Heart left ventricle (tissue), 16 donors: Measurements from ENCODE around the gene MPRIP. TPM values are rescaled to one million over a fixed set of nuclear protein-coding genes. Genes with fewer than 3 reads are reported as not detected.

Experiments
- ATAC-seq, 4 donors: fragments of 200-7000 bp; cut with Tn5 transposase; one replicate each; pipeline ENCODE4 v1.9.1; 2020 to 2022; ENCODE audit warnings: moderate library complexity in 4 of 4, mild to moderate bottlenecking in 3 of 4, moderate number of reproducible peaks in 1 of 4
- DNase-seq, 5 donors: peaks; one replicate each; pipeline ENCODE4 v3.0.0-alpha.2; 2020
- H3K27ac ChIP-seq, 12 donors: fragments of 200-600 bp; sonication (generic) in 4 of 12; one replicate each; pipeline versions ENCODE4 v1.5.0 to v1.8.0; 2016 to 2022; ENCODE audit warnings: mild to moderate bottlenecking in 2 of 12
- H3K27me3 ChIP-seq, 9 donors: fragments of 200-600 bp; sonication (generic) in 2 of 9; one replicate each; pipeline versions ENCODE4 v1.5.1 to v1.8.0; 2016 to 2022; ENCODE audit warnings: mild to moderate bottlenecking in 3 of 9
- H3K36me3 ChIP-seq, 9 donors: fragments of 200-600 bp; sonication (generic) in 2 of 9; one replicate each; pipeline versions ENCODE4 v1.5.0 to v1.8.0; 2018 to 2022; ENCODE audit warnings: mild to moderate bottlenecking in 2 of 9
- H3K4me1 ChIP-seq, 12 donors: fragments of 200-600 bp; sonication (generic) in 4 of 12; one replicate each; pipeline versions ENCODE4 v1.5.0 to v1.8.0; 2016 to 2022; ENCODE audit warnings: mild to moderate bottlenecking in 3 of 12
- H3K4me3 ChIP-seq, 12 donors: fragments of 200-600 bp; sonication (generic) in 4 of 12; one replicate each; pipeline versions ENCODE4 v1.5.0 to v1.8.0; 2017 to 2022; ENCODE audit warnings: mild to moderate bottlenecking in 9 of 12, moderate library complexity in 4 of 12
- H3K9me3 ChIP-seq, 12 donors: fragments of 200-600 bp; sonication (generic) in 4 of 12; one replicate each; pipeline versions ENCODE4 v1.5.0 to v1.8.0; 2016 to 2022; ENCODE audit warnings: mild to moderate bottlenecking in 1 of 12
- CTCF ChIP-seq, 12 donors: fragments of 200-600 bp; sonication (generic) in 4 of 12; IDR thresholded peaks; one replicate each; pipeline versions ENCODE4 v1.5.0 to v1.8.0; 2018 to 2022; ENCODE audit warnings: antibody characterized with exemption in 12 of 12, mild to moderate bottlenecking in 5 of 12
- POLR2A ChIP-seq, 2 donors: fragments of 450-650 bp; IDR thresholded peaks; one replicate each; pipeline ENCODE4 v1.6.1; 2017; ENCODE audit warnings: antibody characterized with exemption in 2 of 2, mild to moderate bottlenecking in 2 of 2, moderate library complexity in 2 of 2
- WGBS, 4 donors: extraction: QIAGEN DNeasy Blood & Tissue Kit in 2 of 4; methylation state at CpG; one replicate each; pipeline versions ENCODE4 v1.1.5 to v1.1.7; 2013 to 2018; 5-methylcytosine and 5-hydroxymethylcytosine counted together
- intact Hi-C, 10 donors: fragments of 100-400 bp; cut with DNase I; formaldehyde crosslinking; loops; one replicate each; pipeline versions ENCODE4 v1.11.1 to v1.14.2; 2022
- polyA plus RNA-seq, 2 donors: library from polyadenylated mRNA; stranded (reverse); fragments of 200-250 nt; gene quantifications; one replicate each; pipeline ENCODE4 v1.2.3, GENCODE V29; 2013
- total RNA-seq, 9 donors: library from RNA; depleted of rRNA in 2 of 9; stranded (reverse); fragments of >200 nt in 2 of 9; fragmentation: NEBNext Ultra II Directional in 3 of 9; extraction: Animal tissue kit (Norgen Biotek cat#: 25700) in 3 of 9; gene quantifications; one replicate each; pipeline versions ENCODE4 v1.1.0 to v1.2.4, GENCODE V29; 2016 to 2023
- donor health status: ischemic (EF 13 %, LVEDD 7.1; RV severe dilation, severe dysfunction).
- donor health status: healthy with polysubstance abuse.
- donor health status: DM: no; HTN: yes; CAD: no.
- donor health status: DM: no; HTN: no; CAD: no.
- donor health status: ischemic (EF 25% LVEDD 6.9; RV normal size, moderate dysfunction).
- donor health status: ischemic (EF 25% LVEDD 5.7; RV mildly dilated, moderate dysfunction).
- donor health status: healthy.
- donor health status: DM: yes; HTN: yes; CAD: no.
- donor health status: ischemic (EF 35%, LVEDD 5.7; RV mildly dilated, moderate dysfunction).
- donor health status: nonischemic (EF 11% LVEDD 7.7; RV severe dilation, severe dysfunction).
- donor health status: DM: yes; HTN: yes; CAD: no.
- donor health status: PGD.
- donor health status: ischemic (EF 29% LVEDD 5.4; RV normal size, mild dysfunction).
- donor health status: nonischemic (EF 23%, LVEDD 6.1; RV moderate dilation, normal function).

The MPRIP gene
- total and polyA plus RNA-seq, 11 donors: 131 to 686 (median 343) TPM

GRCh38 chr17:17096438-17097178 is 54.4 kb downstream of the MPRIP start:
- no peak overlapping the region for H3K4me3 ChIP-seq
- peak overlapping the region in 11 of 12 donors; percentile 28 to 85 (median 73) for H3K27ac ChIP-seq
- intact Hi-C loops: loop anchor here in 3 of 10 donors (5.0 to 10.0 kb wide), 2 partner anchors 34 to 52 kb away; partner anchors contain the start of gene MPRIP (in 3 of the 3)
- peaks cover 14 to 99% (median 79%) of the 10 kb centered on the region in 12 donors for H3K4me1 ChIP-seq
- ATAC-seq (peak; percentile 46 to 62 (median 55)), DNase-seq (peak in 2 of 5 donors; percentile 12 to 61)
- no peak for TF ChIP-seq CTCF (IDR thresholded peaks at IDR 0.05)
- WGBS, 4 donors: 20 to 35% (median 24%) methylated on average over 7 of the region's 7 CpGs
- H3K36me3 ChIP-seq: peaks cover 0 to 14% (median 0%) of the 10 kb centered on the region in 9 donors
- no peaks in the 10 kb centered on the region for H3K27me3 ChIP-seq
- no peaks in the 10 kb centered on the region for H3K9me3 ChIP-seq

- H3K4me1 ChIP-seq: peaks cover 16 to 100% (median 81%) of the 10 kb centered on the region in 12 donors
- H3K36me3 ChIP-seq: peaks cover 0 to 10% (median 0%) of the 10 kb centered on the region in 9 donors
- no peak overlapping the region for H3K4me3 ChIP-seq
- DNase-seq: no peak
- no peak for ATAC-seq
- H3K9me3 ChIP-seq: no peaks in the 10 kb centered on the region
- no peaks in the 10 kb centered on the region for H3K27me3 ChIP-seq
- intact Hi-C loops: loop anchor here in 3 of 10 donors (5.0 to 10.0 kb wide), 2 partner anchors 36 to 53 kb away; partner anchors contain the start of gene MPRIP (in 3 of the 3)
- no peak for TF ChIP-seq CTCF (IDR thresholded peaks at IDR 0.05)
- TF ChIP-seq POLR2A (IDR thresholded peaks at IDR 0.05): no peak
- 56 to 70% (median 67%) methylated on average over 7 of the region's 7 CpGs for WGBS, 4 donors
- H3K27ac ChIP-seq: peak overlapping the region; percentile 29 to 85 (median 73)
Measured at GRCh38 chr17:17097763-17098345, 55.6 kb downstream of the MPRIP start.

DNA sequence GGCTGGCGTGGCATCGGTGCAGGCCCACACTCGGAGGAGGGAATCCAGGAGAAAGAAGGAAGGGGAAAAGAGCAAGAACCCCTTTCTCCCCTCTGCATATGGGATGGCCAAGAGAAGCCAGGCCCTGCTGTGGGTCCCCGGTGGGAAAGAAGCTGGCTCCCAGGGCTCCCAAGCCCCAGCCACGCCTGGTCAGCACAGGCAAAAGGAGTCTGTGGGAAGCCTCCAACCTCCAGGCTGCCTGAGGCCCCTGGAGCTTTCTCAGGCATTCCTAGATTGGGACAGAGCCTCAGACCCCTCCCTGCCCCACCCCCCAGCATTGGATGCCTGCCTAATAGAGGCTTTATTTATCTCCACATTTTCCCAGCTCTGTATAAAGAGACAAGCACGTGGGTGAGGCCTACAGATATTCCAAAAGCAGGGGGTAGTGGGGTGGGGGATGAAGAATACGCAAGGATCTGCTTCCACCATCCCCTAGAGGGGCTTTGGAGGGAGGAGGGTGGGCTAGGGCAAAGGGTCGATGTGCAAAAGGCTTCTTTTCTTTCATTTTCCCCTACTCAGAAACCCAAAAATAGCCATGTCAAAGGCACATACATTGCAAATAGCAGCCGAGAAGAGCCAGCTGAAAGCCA is 56.4 kb downstream of the MPRIP start:
- no peak for TF ChIP-seq CTCF (IDR thresholded peaks at IDR 0.05)
- no peak for TF ChIP-seq POLR2A (IDR thresholded peaks at IDR 0.05)
- no peaks in the 10 kb centered on the region for H3K9me3 ChIP-seq
- H3K4me3 ChIP-seq: peak overlapping the region in 1 of 12 donors; percentile 19
- H3K4me1 ChIP-seq: peaks cover 20 to 100% (median 82%) of the 10 kb centered on the region in 12 donors
- H3K27ac ChIP-seq: peak overlapping the region; percentile 29 to 85 (median 73)
- DNase-seq (peak; percentile 70 to 79 (median 76)), ATAC-seq (peak; percentile 19 to 68 (median 50))
- H3K36me3 ChIP-seq: peaks cover 0 to 10% (median 0%) of the 10 kb centered on the region in 9 donors
- no peaks in the 10 kb centered on the region for H3K27me3 ChIP-seq
- intact Hi-C loops: loop anchor here in 3 of 10 donors (5.0 to 10.0 kb wide), 2 partner anchors 36 to 54 kb away; partner anchors contain the start of gene MPRIP (in 3 of the 3)
- WGBS, 4 donors: 37 to 44% (median 40%) methylated on average over 9 of the region's 9 CpGs
